Keratinocyte (primary cell): ENCODE data around the gene OR2AT4. TPM values are rescaled to one million over a fixed set of nuclear protein-coding genes. Genes with fewer than 3 reads are reported as not detected.

Experiments
- DNase-seq: peaks from one replicate; pipeline ENCODE4 v3.0.0-alpha.2; 2011; ENCODE audit warnings: low read depth, missing footprints, low spot score
- FAIRE-seq: peaks from 2 replicates; lab custom pipeline; 2011; peaks lifted over from hg19 to GRCh38; lab: Jason Lieb, UNC
- H2AFZ ChIP-seq: 2 replicates; pipeline ENCODE4 v1.6.0; 2012; ENCODE audit warnings: low read length, control low read depth, inconsistent platforms; ENCODE audit not compliant: control insufficient read depth
- H3K27ac ChIP-seq: 2 replicates; pipeline ENCODE4 v1.5.1; 2011; ENCODE audit warnings: low read length; ENCODE audit not compliant: control insufficient read depth, insufficient read depth
- H3K27me3 ChIP-seq: 3 replicates; pipeline ENCODE4 v1.6.0; 2011; ENCODE audit warnings: low read length; ENCODE audit not compliant: control insufficient read depth, insufficient read depth; ENCODE audit errors: extremely low read depth
- H3K36me3 ChIP-seq, 2 experiments: 2 replicates in 1 of 2; 3 replicates in 1 of 2; pipeline ENCODE4 v1.5.1; 2011; ENCODE audit warnings: low read length in 2 of 2, mild to moderate bottlenecking in 1 of 2; ENCODE audit not compliant: control insufficient read depth in 2 of 2, insufficient read depth in 2 of 2; ENCODE audit errors: extremely low read depth in 1 of 2
- H3K4me1 ChIP-seq: 3 replicates; pipeline ENCODE4 v1.5.1; 2011; ENCODE audit warnings: low read length; ENCODE audit not compliant: control insufficient read depth, insufficient read depth; ENCODE audit errors: extremely low read depth
- H3K4me2 ChIP-seq: 3 replicates; pipeline ENCODE4 v1.6.0; 2011; ENCODE audit warnings: low read depth, low read length; ENCODE audit not compliant: control insufficient read depth, insufficient read depth; ENCODE audit errors: extremely low read depth
- H3K4me3 ChIP-seq, 3 experiments: fragments of 200-600 bp in 1 of 3; sonication (generic) in 1 of 3; 2 replicates in 2 of 3; 3 replicates in 1 of 3; pipeline ENCODE4 v1.5.1; 2011 to 2016; ENCODE audit warnings: low read length in 3 of 3, mild to moderate bottlenecking in 3 of 3, control low read depth in 2 of 3, inconsistent platforms in 1 of 3, low read depth in 1 of 3, mixed read lengths in 1 of 3, mixed run types in 1 of 3, moderate library complexity in 1 of 3; ENCODE audit not compliant: control insufficient read depth in 2 of 3, insufficient read depth in 2 of 3; ENCODE audit errors: extremely low read depth in 1 of 3
- H3K79me2 ChIP-seq: 2 replicates; pipeline ENCODE4 v1.6.0; 2012; ENCODE audit warnings: low read length; ENCODE audit not compliant: control insufficient read depth, insufficient read depth
- H3K9ac ChIP-seq: 3 replicates; pipeline ENCODE4 v1.6.0; 2011; ENCODE audit warnings: low read length; ENCODE audit not compliant: control insufficient read depth, insufficient read depth; ENCODE audit errors: extremely low read depth
- H3K9me1 ChIP-seq: 3 replicates; pipeline ENCODE4 v1.6.0; 2011; ENCODE audit warnings: low read length; ENCODE audit not compliant: control insufficient read depth, insufficient read depth; ENCODE audit errors: extremely low read depth
- H3K9me3 ChIP-seq: 2 replicates; pipeline ENCODE4 v1.5.1; 2012; ENCODE audit warnings: low read depth, low read length; ENCODE audit not compliant: control insufficient read depth
- H4K20me1 ChIP-seq: 3 replicates; pipeline ENCODE4 v1.6.0; 2011; ENCODE audit warnings: low read length; ENCODE audit not compliant: control insufficient read depth, insufficient read depth; ENCODE audit errors: extremely low read depth
- EZH2 ChIP-seq: IDR thresholded peaks from one replicate; pipeline ENCODE4 v1.6.1; 2012; ENCODE audit warnings: inconsistent platforms, mild to moderate bottlenecking, low read length, moderate library complexity
- dilution Hi-C: fragments of 300-500 bp; cut with MboI; formaldehyde crosslinking; loops from one replicate; pipeline ENCODE4 v1.7.0; 2020; ENCODE audit warnings: low sequenced_read_pairs; ENCODE audit not compliant: extremely low pct_ligation_motif_present
- polyA plus RNA-seq, 5 experiments: library from polyadenylated mRNA; depleted of rRNA in 3 of 5; stranded (reverse) in 3 of 5; stranded (forward) in 1 of 5; unstranded in 1 of 5; fragments of >200 nt; gene quantifications; 1 replicate in 1 of 5; 2 replicates in 3 of 5; 3 replicates in 1 of 5; pipeline versions ENCODE4 v1.2.1 to v1.2.3, GENCODE V29; 2011 to 2012; ENCODE audit warnings: missing spikeins in 2 of 5, low read depth in 1 of 5, low replicate concordance in 1 of 5
- TF ChIP-seq, protein P1 (sequence below), 3 experiments: IDR thresholded peaks in 1 of 3; conservative IDR thresholded peaks in 1 of 3; optimal IDR thresholded peaks in 1 of 3; 2 replicates in 2 of 3; 3 replicates in 1 of 3; pipeline versions ENCODE3 to v1.5.1; 2011; ENCODE audit warnings: low read length in 3 of 3, mild to moderate bottlenecking in 3 of 3, moderate library complexity in 2 of 3, control low read depth in 1 of 3, inconsistent platforms in 1 of 3; ENCODE audit not compliant: insufficient read depth in 2 of 3; ENCODE audit errors: extremely low read depth in 1 of 3

The OR2AT4 gene
- polyA plus RNA-seq, 1 donor (not counting 4 experiments of a cell fraction or from before 2014, with no cell fraction given), result not detected

DNA sequence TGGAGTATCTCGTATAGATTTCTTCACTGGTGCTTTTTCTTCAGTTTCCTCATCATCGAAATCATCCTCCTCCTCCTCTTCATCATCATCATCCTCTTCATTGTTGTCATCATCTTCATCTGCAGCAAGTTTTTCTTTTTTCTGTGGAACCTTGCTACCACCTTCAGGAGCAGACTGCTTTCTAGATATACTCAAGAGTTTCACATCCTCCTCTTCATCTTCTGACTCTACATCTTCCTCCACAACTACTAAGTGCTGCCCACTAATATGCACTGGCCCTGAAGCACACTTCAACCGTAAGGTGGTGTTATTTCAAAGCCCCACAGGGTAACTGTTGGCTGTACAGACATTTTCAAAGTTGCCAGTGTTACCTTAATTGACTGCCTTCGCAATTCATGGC, 17.1 kb downstream of the OR2AT4 start:
- TF ChIP-seq, protein P1, sequence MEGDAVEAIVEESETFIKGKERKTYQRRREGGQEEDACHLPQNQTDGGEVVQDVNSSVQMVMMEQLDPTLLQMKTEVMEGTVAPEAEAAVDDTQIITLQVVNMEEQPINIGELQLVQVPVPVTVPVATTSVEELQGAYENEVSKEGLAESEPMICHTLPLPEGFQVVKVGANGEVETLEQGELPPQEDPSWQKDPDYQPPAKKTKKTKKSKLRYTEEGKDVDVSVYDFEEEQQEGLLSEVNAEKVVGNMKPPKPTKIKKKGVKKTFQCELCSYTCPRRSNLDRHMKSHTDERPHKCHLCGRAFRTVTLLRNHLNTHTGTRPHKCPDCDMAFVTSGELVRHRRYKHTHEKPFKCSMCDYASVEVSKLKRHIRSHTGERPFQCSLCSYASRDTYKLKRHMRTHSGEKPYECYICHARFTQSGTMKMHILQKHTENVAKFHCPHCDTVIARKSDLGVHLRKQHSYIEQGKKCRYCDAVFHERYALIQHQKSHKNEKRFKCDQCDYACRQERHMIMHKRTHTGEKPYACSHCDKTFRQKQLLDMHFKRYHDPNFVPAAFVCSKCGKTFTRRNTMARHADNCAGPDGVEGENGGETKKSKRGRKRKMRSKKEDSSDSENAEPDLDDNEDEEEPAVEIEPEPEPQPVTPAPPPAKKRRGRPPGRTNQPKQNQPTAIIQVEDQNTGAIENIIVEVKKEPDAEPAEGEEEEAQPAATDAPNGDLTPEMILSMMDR (optimal IDR thresholded peaks at IDR 0.05 in 1 of 3, IDR thresholded peaks at IDR 0.05 in 1 of 3, conservative IDR thresholded peaks at IDR 0.05 in 1 of 3; ENCODE audit: extremely low read depth in 1 of 3, insufficient read depth in 2 of 3, low read length in 3 of 3), result no peak
- no peak for TF ChIP-seq EZH2
- FAIRE-seq, result no peak
- H3K27me3 ChIP-seq, result no peaks in the 10 kb centered on the region

DNA sequence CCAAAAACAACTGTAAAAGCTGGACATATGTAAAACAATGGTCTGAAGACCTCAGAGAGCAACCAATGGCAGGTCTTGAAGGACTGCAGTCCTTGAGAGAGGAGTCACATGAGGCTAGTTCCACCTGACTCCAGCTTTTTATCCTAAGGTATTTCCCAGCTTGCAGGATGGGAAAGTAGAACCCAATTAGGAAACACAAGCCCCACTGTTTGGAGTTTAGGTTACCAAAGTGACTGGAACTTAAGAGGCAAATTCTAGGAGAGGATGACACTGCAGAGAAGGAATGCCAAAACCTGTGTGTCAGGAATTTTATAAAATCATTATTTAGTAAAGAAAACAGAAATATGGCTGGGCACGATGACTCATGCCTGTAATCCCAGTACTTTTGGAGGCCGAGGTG, 18.4 kb downstream of the OR2AT4 start:
- H3K27me3 ChIP-seq, result no peaks in the 10 kb centered on the region
- H3K4me3 ChIP-seq, result no peak overlapping the region
- no peaks in the 10 kb centered on the region for H3K9me1 ChIP-seq
- H3K4me2 ChIP-seq, result no peak overlapping the region
- no peak overlapping the region for H3K27ac ChIP-seq
- no peaks in the 10 kb centered on the region for H3K36me3 ChIP-seq
- TF ChIP-seq, protein P1 (optimal IDR thresholded peaks at IDR 0.05 in 1 of 3, IDR thresholded peaks at IDR 0.05 in 1 of 3, conservative IDR thresholded peaks at IDR 0.05 in 1 of 3; ENCODE audit: extremely low read depth in 1 of 3, insufficient read depth in 2 of 3, low read length in 3 of 3), result no peak
- H4K20me1 ChIP-seq, result no peaks in the 10 kb centered on the region
- DNase-seq (no peak), FAIRE-seq (no peak)
- no peaks in the 10 kb centered on the region for H3K79me2 ChIP-seq
- dilution Hi-C loops, result no loop called here
- H3K9me3 ChIP-seq, result no peaks in the 10 kb centered on the region
- no peak overlapping the region for H2AFZ ChIP-seq
- no peaks in the 10 kb centered on the region for H3K4me1 ChIP-seq
- no peak overlapping the region for H3K9ac ChIP-seq

More for the DNA sequence above, 17.1 kb downstream of the OR2AT4 start:
- dilution Hi-C loops, result no loop called here
- Histone ChIP-seq H3K36me3 (no peaks in the 10 kb centered on the region), H3K9ac (no peak overlapping the region), H3K4me2 (no peak overlapping the region), H2AFZ (no peak overlapping the region), H3K9me3 (no peaks in the 10 kb centered on the region), H3K4me1 (no peaks in the 10 kb centered on the region), H3K9me1 (no peaks in the 10 kb centered on the region), H3K79me2 (no peaks in the 10 kb centered on the region), H4K20me1 (no peaks in the 10 kb centered on the region), H3K4me3 (no peak overlapping the region), H3K27ac (no peak overlapping the region)
- DNase-seq, result no peak
